T-helper 9 cell (primary cell): Measurements from ENCODE around the gene FABP7.

ENCODE experiments used
- DNase-seq: peaks from one replicate; pipeline ENCODE4 v3.0.0-alpha.2; 2020

FABP7 gene

DNA sequence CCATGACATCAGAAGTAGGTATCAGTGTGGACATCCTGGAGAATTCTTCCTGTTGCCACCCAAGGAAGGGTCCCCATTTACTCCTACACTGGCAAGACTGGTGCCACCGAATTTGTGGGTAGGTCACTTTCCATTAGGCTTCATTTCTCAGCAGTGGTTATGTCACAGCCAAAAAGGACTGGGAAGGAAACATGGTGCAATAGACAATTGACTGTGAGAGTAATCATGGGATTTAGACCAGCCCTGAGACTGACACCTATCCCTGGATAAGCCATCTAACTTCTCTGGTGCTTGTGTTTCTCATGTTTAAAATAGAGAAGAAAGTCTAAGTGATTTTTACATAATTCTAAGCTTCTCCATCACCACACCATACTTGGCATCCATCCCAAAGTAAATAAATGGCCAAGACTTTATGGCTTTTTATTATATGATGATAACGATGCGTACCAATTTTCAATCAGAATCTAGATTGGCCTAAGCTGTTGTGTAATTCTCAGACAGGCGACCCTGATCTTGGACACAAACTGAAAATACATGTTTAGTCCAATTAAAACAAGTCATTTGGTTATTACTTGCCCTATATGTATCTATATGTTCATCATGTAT is 19.7 kb downstream of the FABP7 start:
- DNase-seq: no peak

DNA sequence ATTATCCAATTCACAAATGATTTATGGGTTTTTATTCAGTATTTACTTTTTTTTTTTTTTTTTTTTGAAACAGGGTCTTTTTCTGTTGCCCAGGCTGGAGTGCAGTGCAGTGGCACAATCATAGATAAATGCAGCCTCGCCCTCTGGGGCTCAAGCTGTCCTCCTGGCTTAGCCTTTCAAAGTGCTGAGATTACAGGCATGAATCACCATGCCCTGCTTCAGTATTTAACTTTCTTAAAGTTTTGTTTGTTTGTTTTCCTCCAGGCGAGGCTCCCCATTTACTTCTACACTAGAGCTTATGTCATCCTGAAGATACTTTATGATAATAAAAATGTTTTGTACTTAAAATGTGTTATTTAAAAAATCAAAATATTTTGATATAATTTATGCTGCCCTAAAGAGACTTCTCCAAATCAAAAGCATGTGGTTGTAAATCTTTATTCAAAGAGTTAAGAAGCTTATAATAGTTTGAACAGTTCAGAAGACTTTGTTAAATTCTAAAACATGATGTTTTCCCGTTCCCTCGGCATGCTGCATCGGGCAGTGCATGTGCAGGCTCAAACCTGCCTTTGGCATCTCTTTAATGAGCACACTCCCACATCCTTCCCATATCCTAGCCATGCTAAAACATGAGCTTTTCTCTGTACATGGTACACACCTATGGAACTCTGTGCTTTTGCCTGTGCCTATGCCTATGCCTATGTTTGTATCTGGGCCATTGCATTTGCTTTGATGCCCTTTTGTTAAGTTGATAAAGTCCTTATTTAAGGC is 20.6 kb downstream of the FABP7 start:
- DNase-seq: no peak

GRCh38 chr6:122800906-122801305 is 21.4 kb downstream of the FABP7 start:
- no peak for DNase-seq

- DNase-seq: no peak
Observed at GRCh38 chr6:122801397-122801796, 21.9 kb downstream of the FABP7 start.

DNA sequence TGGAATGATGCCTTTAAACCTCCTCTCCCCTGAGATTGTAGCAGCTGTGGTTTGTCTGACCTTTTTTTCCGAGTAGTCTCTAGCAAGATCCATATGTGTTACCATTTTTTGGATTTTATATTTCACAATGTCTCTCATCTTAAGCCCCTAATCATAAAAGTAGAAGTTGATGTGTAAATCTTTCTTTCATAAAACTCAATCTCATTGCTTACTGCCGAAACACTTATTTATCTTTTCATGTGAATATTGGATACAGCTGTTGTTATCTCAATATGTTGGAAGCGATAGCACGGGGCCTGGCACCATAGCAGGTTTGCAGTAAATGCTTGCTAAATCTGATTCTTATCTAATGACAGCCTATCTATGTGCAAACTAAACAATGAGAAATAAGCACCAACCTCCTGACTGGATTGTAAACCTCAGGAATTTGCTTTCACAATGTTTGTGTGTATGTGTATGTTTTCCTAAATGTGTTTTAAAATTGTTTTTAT is 23.7 kb downstream of the FABP7 start:
- DNase-seq: no peak

GRCh38 chr6:122804962-122805485 is 25.5 kb downstream of the FABP7 start:
- DNase-seq: no peak

DNA sequence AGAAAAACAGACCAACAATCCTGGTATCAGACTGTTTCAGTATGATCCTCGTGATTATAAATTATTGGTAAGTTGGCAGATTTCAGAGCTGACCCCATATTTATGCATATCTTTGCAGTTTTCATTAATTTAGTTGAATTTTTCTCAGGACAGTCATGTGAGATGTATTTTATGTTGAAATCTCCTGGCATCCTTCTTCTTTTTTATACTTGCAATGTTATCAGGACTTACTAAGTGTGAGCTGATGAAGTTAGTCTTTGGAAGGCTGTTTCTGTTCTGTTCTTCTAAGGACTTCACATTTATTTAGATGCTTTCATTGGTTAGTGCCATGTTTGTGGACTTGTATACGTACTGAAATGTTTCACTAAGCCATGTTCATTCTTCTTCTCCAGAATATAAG is 26.8 kb downstream of the FABP7 start:
- no peak for DNase-seq

DNA sequence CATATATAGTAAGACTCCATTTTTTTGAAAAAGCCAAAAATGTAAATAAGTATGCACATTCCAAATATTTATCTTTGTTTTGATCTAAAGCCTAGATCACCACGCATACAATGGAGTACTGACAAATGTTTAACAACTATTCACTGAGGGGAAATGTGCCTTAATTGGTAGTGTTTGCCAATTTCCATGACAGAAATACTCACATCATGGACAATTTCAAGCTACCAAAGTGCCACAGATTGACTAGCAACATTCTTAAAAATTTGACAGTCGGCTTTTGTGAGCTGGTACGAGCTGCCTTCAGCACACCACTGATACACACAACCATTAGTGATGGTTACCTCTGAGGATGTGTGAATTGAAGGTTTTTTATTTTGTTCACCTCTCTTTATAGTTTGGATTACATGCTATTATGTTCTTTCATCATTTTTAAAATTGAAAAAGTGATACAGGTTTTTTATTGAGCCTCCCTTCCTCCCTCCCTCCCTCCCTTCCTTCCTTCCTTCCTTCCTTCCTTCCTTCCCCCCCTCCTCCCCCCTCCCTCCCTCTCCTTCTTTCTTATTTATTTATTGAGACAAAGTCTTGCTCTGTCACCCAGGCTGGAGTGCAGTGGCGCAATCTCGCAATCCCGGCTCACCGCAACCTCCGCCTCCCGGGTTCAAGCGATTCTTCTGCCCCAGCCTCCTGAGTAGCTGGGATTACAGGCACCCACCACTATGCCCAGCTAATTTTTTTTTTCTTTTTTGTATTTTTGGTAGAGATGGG is 28.8 kb downstream of the FABP7 start:
- DNase-seq: no peak

GRCh38 chr6:122809001-122809400 is 29.5 kb downstream of the FABP7 start:
- DNase-seq: no peak

DNA sequence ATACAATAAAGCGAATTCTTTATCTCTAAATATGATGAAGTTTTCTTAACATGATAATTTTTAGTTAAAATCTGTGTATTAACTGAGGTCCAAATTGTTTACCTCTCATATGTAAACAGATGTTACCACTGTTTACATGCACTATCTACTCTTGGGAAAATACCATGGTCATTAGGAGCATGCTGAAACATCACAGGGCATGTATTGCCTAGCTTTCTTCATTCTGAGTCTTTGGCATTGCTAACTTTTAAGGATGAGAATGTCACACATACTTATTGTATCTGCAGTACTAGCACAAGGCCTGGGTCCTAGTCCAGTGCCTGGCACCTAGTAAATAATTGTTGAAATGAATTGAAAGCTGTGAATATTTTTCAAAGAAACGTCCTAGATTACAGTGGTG is 30.2 kb downstream of the FABP7 start:
- no peak for DNase-seq

DNA sequence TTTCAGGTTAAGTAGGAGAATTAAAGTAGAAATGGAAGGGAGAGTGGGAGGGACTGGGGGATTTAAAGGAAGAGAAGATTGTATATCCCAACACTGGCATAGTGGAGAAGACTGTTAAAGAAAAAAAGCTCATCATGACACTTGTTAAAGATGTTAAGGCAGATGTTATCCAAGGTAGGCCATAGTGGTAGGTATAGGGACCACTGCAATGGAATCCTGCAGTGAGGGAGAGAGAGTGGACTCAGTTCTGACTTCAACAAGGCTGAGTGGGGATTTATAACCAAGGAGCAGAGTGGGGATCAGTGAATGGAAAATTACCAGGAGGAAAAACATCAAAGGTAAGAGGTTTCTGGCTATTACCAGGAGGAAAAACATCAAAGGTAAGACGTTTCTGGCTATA is 30.7 kb downstream of the FABP7 start:
- no peak for DNase-seq

DNA sequence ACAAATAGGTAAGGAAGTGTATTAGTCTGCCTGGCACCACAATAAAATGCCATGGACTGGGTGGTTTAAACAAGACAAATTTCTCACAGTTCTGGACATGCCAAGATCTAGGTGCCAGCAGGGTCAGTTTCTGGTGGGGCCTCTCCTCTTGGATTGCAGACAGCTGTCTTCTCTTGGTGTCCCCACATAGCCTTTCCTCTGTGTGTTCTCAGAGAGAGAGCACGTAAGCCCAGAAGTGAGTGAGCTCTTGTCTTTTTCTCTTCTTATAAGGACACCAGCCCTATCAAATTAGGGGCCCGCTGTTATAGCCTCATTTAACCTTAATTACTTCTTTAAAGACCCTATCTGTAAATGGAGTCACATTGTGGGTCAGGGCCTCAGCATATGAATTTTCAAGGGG is 37.8 kb downstream of the FABP7 start:
- no peak for DNase-seq

DNA sequence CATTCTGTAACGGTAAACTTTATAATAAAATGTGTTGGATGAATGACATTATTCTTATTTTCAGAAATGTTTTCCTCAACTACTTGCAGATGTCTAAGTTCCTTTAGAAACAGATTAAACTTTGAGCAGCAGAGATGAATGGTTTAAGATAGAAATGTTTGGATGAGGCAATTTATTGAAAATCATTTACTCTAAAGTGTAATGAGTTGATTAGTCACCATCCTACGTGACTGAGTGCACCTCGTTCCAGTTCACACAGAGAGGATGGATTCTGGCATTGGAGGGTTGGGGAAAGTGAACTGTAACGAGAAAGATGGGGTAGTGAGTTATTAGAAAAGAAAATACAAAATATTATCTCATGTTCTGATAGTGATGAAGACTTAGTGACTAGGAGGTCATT is 38.2 kb downstream of the FABP7 start:
- DNase-seq: no peak

DNA sequence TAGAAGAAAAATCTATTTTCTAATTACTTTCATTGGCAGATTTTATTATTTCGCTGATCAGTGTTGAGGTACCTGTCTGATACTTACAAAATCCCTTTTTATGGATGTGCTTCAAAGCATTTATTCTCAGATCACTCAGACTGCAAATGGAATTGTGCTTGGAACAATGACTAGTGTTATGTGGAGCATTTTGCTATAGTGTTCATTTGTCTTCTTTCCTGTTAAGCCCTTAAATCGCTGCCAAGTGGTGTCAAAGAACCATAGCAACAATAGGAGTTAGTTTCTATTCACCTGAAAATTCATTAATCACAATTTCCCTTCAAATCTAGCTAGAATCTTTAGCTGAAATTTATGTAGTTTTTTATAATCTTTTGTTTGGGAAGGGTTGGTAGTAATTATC is 39.4 kb downstream of the FABP7 start:
- DNase-seq: no peak

DNA sequence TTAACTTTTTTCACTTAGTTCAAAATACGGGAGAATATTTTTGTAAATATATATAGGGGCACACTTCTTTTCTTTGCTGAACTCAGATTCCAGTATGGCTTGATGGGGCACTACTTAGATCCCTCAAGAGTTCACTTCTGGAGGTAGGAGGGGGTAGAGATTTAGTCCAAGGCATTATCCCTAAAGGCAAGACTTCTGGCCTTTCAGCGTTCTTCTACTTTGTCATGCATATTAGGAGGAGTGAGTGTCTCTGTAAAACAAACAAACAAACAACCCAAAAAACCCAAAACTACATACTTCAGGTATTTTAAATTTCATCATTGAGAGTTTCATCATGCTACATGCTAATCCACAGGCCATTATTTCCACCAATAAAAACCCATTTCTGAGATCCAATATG is 41.6 kb downstream of the FABP7 start:
- DNase-seq: no peak

- no peak for DNase-seq
Observed at GRCh38 chr6:122825163-122825562, 45.6 kb downstream of the FABP7 start.

DNA sequence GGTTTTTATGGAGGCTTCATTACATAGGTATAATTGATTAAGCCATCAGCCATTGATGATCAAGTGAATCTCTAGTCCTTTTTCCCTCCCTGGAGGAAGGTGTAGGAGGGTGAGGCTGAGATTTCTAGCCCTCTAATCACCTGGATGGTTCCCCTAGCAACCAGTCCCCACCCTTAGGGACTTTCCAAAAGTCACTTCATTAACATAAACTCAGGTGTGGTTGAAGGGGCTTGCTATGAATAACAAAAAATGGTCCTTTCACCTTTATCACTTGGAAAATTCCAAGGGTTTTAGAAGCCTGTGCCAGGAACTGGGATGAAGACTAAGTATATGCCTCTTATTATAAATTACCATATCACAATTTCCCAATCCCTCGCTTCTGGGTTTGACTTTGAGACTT is 49.9 kb downstream of the FABP7 start:
- no peak for DNase-seq

DNA sequence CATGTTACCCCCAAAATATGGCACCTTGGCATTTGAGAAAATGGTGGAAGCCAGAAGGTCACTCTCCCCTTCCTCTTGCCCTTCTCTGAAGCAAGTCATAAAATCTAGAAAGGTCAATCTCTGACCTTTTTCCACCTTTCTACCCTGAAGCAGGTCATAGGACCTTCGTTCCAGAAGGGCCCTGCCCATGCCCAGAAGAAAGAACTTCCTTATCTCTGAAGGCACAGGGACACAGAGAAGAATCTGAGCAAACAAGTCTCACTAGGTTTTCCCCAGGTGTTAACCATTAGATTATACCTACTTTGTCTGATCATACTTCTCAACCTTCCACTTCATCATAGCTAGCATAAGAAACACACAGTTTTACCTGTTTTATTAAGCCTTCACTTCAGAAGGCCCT is 52.0 kb downstream of the FABP7 start:
- no peak for DNase-seq

DNA sequence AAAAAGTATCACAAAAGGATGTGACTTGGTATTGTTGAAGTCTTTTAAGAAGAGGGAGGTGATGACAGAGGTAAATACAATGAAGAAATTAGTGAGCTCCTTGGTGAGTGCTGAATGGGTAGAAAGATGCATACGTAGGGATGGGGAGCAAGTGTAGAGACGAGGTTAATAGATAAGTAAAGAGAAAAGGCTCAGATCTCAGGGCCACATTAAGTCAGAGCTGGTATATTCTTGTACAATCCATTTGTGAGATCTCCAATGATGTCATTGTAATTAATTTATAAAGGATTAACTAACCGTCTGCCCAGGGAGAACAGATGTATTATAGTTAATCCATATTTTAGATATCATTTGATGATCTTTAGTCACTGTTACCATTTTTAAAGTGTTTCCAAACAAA is 52.9 kb downstream of the FABP7 start:
- no peak for DNase-seq

DNA sequence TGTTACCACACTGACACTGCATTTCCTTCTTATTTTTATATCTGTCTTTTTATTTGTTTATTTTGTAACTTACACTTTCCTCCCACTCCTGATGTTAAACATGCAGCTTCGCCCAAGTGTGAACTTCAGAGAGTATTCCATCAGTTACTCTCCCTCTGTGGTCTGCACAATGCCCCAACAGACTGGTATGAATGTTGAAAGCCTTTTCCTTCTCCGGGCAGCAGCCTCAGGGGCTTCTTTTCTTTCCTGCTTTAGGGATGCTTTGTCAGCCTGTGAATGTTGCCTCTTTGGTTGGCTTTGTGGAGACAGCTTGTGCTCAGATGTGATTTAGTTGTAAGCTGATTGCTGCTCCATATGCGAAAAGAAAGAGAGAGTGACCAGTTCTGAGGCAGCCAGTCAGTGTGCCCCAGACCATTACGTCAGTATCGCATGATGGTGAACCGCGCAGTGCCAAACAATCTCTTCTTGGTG is 53.5 kb downstream of the FABP7 start:
- no peak for DNase-seq
